Measurements from ENCODE around the gene BRCA1. TPM values are rescaled to one million over a fixed set of nuclear protein-coding genes. Genes with fewer than 3 reads are reported as not detected.
"Not testable (repeated sequence)": the region's sequence is repeated elsewhere in the genome, so short reads cannot be mapped to it uniquely, and the experiment has no call there.

BRCA1 gene
- total RNA-seq, 1 donor from 2014 or later, result 6.4 TPM

- DNase-seq, result no peak
Measured at GRCh38 chr17:43068570-43069367, 56.4 kb downstream of the BRCA1 start.

- no peak for DNase-seq
Measured at GRCh38 chr17:43062984-43063638, 62.1 kb downstream of the BRCA1 start.

- DNase-seq, result no peak
Measured at GRCh38 chr17:43056051-43056450, 69.1 kb downstream of the BRCA1 start.

GRCh38 chr17:43053008-43053407, 72.2 kb downstream of the BRCA1 start:
- DNase-seq, result not testable (repeated sequence)

- no peak for DNase-seq
Measured at GRCh38 chr17:43051969-43052368, 73.2 kb downstream of the BRCA1 start.

- no peak for DNase-seq
Measured at GRCh38 chr17:43044024-43044423, 81.1 kb downstream of the BRCA1 start.

- DNase-seq, result no peak
Measured at GRCh38 chr17:43043307-43043706, 81.9 kb downstream of the BRCA1 start.

- DNase-seq, result no peak
Measured at GRCh38 chr17:43042025-43042628, 83.0 kb downstream of the BRCA1 start.

GRCh38 chr17:43040655-43041054, 84.5 kb downstream of the BRCA1 start:
- DNase-seq, result no peak

GRCh38 chr17:43039646-43040045, 85.5 kb downstream of the BRCA1 start:
- no peak for DNase-seq

GRCh38 chr17:43034894-43035293, 90.3 kb downstream of the BRCA1 start:
- DNase-seq, result no peak

GRCh38 chr17:43033948-43034881, 90.9 kb downstream of the BRCA1 start:
- DNase-seq, result no peak

- no peak for DNase-seq
Measured at GRCh38 chr17:43031666-43032065, 93.5 kb downstream of the BRCA1 start.

GRCh38 chr17:43030137-43030767, 94.9 kb downstream of the BRCA1 start:
- DNase-seq, result no peak

- no peak for DNase-seq
Measured at GRCh38 chr17:43028221-43028861, 96.8 kb downstream of the BRCA1 start.

GRCh38 chr17:43027091-43028032, 97.8 kb downstream of the BRCA1 start:
- DNase-seq, result no peak

- DNase-seq, result no peak
Measured at GRCh38 chr17:43026595-43026994, 98.6 kb downstream of the BRCA1 start.

- DNase-seq, result no peak
Measured at GRCh38 chr17:43025766-43026537, 99.2 kb downstream of the BRCA1 start.

- no peak for DNase-seq
Measured at GRCh38 chr17:43025290-43025657, 99.9 kb downstream of the BRCA1 start.
